IMR-90 (cell line): ENCODE data around the gene NBPF4. TPM values are rescaled to one million over a fixed set of nuclear protein-coding genes. Genes with fewer than 3 reads are reported as not detected.
"Not testable (repeated sequence)": the region's sequence is repeated elsewhere in the genome, so short reads cannot be mapped to it uniquely, and the experiment has no call there.

Experiments used
- ATAC-seq: fragments of 200-7000 bp; cut with Tn5 transposase; 2 replicates; pipeline ENCODE4 v1.9.1; 2020; ENCODE audit warnings: low read depth, mild to moderate bottlenecking, moderate library complexity
- BruUV-seq: library from RNA; stranded (reverse); fragments of 400-500 nt; replicated peaks from 2 replicates; lab custom pipeline; 2021; lab: Mats Ljungman, UMichigan
- CTCF ChIA-PET: fragments of 300-600 bp; formaldehyde crosslinking; extraction: SDS; loops from one replicate; lab custom pipeline; 2021; ENCODE audit warnings: antibody characterized with exemption; lab: Yijun Ruan, JAX
- POLR2A ChIA-PET: fragments of 300-600 bp; sonication (Branson Sonifier 250); formaldehyde crosslinking; loops from one replicate; lab custom pipeline; 2022; ENCODE audit warnings: antibody characterized with exemption; ENCODE audit not compliant: unreplicated experiment; lab: Charles Lee
- DNase-seq: peaks from one replicate; pipeline ENCODE4 v3.0.0; 2013
- H2AFZ ChIP-seq: replicated peaks from 2 replicates; pipeline ENCODE3; 2013; ENCODE audit warnings: low read length, mild to moderate bottlenecking; ENCODE audit not compliant: poor library complexity
- H2AK5ac ChIP-seq: 2 replicates; pipeline ENCODE4 v1.6.1; 2013; ENCODE audit warnings: low read depth, low read length, inconsistent platforms
- H2AK9ac ChIP-seq: replicated peaks from 2 replicates; pipeline ENCODE3; 2013; ENCODE audit warnings: mild to moderate bottlenecking, low read depth, low read length, moderate library complexity; ENCODE audit not compliant: poor library complexity
- H2BK120ac ChIP-seq: 2 replicates; pipeline ENCODE4 v1.6.1; 2013; ENCODE audit warnings: low read depth, low read length, inconsistent platforms
- H2BK15ac ChIP-seq: 3 replicates; pipeline ENCODE4 v1.6.1; 2013; ENCODE audit warnings: low read depth, low read length, inconsistent platforms
- H2BK20ac ChIP-seq: 2 replicates; pipeline ENCODE4 v1.6.1; 2013; ENCODE audit warnings: low read depth, mild to moderate bottlenecking, inconsistent platforms, low read length, moderate library complexity
- H2BK5ac ChIP-seq: 2 replicates; pipeline ENCODE4 v1.6.1; 2013; ENCODE audit warnings: mild to moderate bottlenecking, low read depth, low read length, inconsistent platforms; ENCODE audit not compliant: poor library complexity, severe bottlenecking
- H3K14ac ChIP-seq: replicated peaks from 2 replicates; pipeline ENCODE4 v1.6.1; 2013; ENCODE audit warnings: low read depth, low read length, inconsistent platforms
- H3K18ac ChIP-seq: 2 replicates; pipeline ENCODE4 v1.6.1; 2013; ENCODE audit warnings: low read depth, low read length, control low read depth
- H3K23ac ChIP-seq: 2 replicates; pipeline ENCODE4 v1.6.1; 2013; ENCODE audit warnings: low read depth, low read length, inconsistent platforms
- H3K27ac ChIP-seq: 2 replicates; pipeline ENCODE4 v1.5.1; 2013; ENCODE audit warnings: mild to moderate bottlenecking, control low read depth, low read length; ENCODE audit not compliant: insufficient read depth
- H3K27me3 ChIP-seq: 2 replicates; pipeline ENCODE4 v1.6.1; 2013; ENCODE audit warnings: low read length; ENCODE audit not compliant: control insufficient read depth, insufficient read depth
- H3K36me3 ChIP-seq: 2 replicates; pipeline ENCODE4 v1.6.1; 2013; ENCODE audit warnings: low read length, mixed read lengths; ENCODE audit not compliant: control insufficient read depth, insufficient read depth
- H3K4ac ChIP-seq: 2 replicates; pipeline ENCODE4 v1.6.1; 2013; ENCODE audit warnings: low read depth, low read length, inconsistent platforms
- H3K4me1 ChIP-seq: 2 replicates; pipeline ENCODE4 v1.6.1; 2013; ENCODE audit warnings: low read length, mixed read lengths; ENCODE audit not compliant: control insufficient read depth, insufficient read depth
- H3K4me2 ChIP-seq: 2 replicates; pipeline ENCODE4 v1.6.1; 2013; ENCODE audit warnings: low read depth, mild to moderate bottlenecking, control low read depth, low read length, moderate library complexity
- H3K4me3 ChIP-seq: 2 replicates; pipeline ENCODE4 v1.5.1; 2013; ENCODE audit warnings: low read depth, mild to moderate bottlenecking, control low read depth, low read length, moderate library complexity; ENCODE audit not compliant: insufficient read depth
- H3K56ac ChIP-seq: 2 replicates; pipeline ENCODE4 v1.6.1; 2013; ENCODE audit warnings: low read length, inconsistent platforms; ENCODE audit not compliant: insufficient read depth; ENCODE audit errors: extremely low read depth
- H3K79me1 ChIP-seq, 2 experiments: 2 replicates each; pipeline ENCODE4 v1.6.1; 2013; ENCODE audit warnings: low read length in 2 of 2, inconsistent platforms in 1 of 2, low read depth in 1 of 2
- H3K9ac ChIP-seq: 2 replicates; pipeline ENCODE4 v1.6.1; 2013; ENCODE audit warnings: low read depth, low read length, control low read depth
- H3K9me1 ChIP-seq: 2 replicates; pipeline ENCODE4 v1.6.1; 2013; ENCODE audit warnings: low read length, inconsistent platforms; ENCODE audit not compliant: insufficient read depth
- H3K9me3 ChIP-seq: 2 replicates; pipeline ENCODE4 v1.6.1; 2013; ENCODE audit warnings: low read length; ENCODE audit not compliant: control insufficient read depth, insufficient read depth
- H4K20me1 ChIP-seq: 2 replicates; pipeline ENCODE4 v1.6.1; 2013; ENCODE audit warnings: low read length, inconsistent platforms; ENCODE audit not compliant: insufficient read depth
- H4K5ac ChIP-seq: 2 replicates; pipeline ENCODE4 v1.6.1; 2013; ENCODE audit warnings: mild to moderate bottlenecking, low read depth, low read length, control low read depth
- H4K8ac ChIP-seq, 2 experiments: 2 replicates each; pipeline ENCODE4 v1.6.1; 2013; ENCODE audit warnings: low read depth in 2 of 2, low read length in 2 of 2, control low read depth in 1 of 2, inconsistent platforms in 1 of 2
- H4K91ac ChIP-seq: 2 replicates; pipeline ENCODE4 v1.6.1; 2013; ENCODE audit warnings: low read depth, low read length, inconsistent platforms; ENCODE audit not compliant: insufficient read depth
- WGBS, 2 experiments: methylation state at CpG; one replicate each; pipeline versions ENCODE4 v1.1.5 to v1.1.7; 2013; ENCODE audit warnings: missing lambda C conversion rate in 2 of 2; ENCODE audit not compliant: insufficient read length in 1 of 2; ENCODE audit errors: extremely low coverage in 2 of 2; 5-methylcytosine and 5-hydroxymethylcytosine counted together
- dilution Hi-C: fragments of 300-500 bp; cut with HindIII; formaldehyde crosslinking; loops from one replicate; pipeline ENCODE4 v1.14.3; 2018; ENCODE audit warnings: low sequenced_read_pairs; ENCODE audit not compliant: unreplicated experiment
- in situ Hi-C: fragments of 300-500 bp; cut with MboI; formaldehyde crosslinking; loops from 3 replicates; pipeline ENCODE4 v1.14.3; 2019; ENCODE audit warnings: low sequenced_read_pairs, inconsistent platforms, mixed read lengths
- intact Hi-C: fragments of 100-400 bp; cut with micrococcal nuclease; formaldehyde crosslinking; loops from 2 replicates; pipeline ENCODE4 v1.10.0; 2022
- polyA plus RNA-seq, 3 experiments: library from polyadenylated mRNA; depleted of rRNA; stranded (reverse); fragments of >200 nt; gene quantifications; 2 replicates each; pipeline ENCODE4 v1.2.3, GENCODE V29; 2012; ENCODE audit warnings: low replicate concordance in 1 of 3
- total RNA-seq: library from RNA; depleted of rRNA; stranded (reverse); fragments of >200 nt; gene quantifications from 2 replicates; pipeline ENCODE4 v1.2.3, GENCODE V29; 2012

Gene NBPF4
- total and polyA plus RNA-seq, 2 of the 4 experiments (the other 2 are of a cell fraction) = not detected

GRCh38 chr1:108232183-108232582 is 11.7 kb downstream of the NBPF4 start:
- dilution Hi-C loops, intact Hi-C loops, H2BK20ac ChIP-seq, H3K9ac ChIP-seq, POLR2A ChIA-PET, H3K14ac ChIP-seq, CTCF ChIA-PET, H2AK5ac ChIP-seq, H3K23ac ChIP-seq, H3K27me3 ChIP-seq, H3K4ac ChIP-seq, H2BK5ac ChIP-seq, H3K9me1 ChIP-seq, H4K8ac ChIP-seq, H3K27ac ChIP-seq, H4K91ac ChIP-seq, H4K5ac ChIP-seq, H2AK9ac ChIP-seq, H2BK15ac ChIP-seq, H3K79me1 ChIP-seq, H2AFZ ChIP-seq, H3K36me3 ChIP-seq, H3K4me2 ChIP-seq, H4K20me1 ChIP-seq, H3K56ac ChIP-seq, H3K4me1 ChIP-seq, BruUV-seq, H2BK120ac ChIP-seq, H3K9me3 ChIP-seq, H3K4me3 ChIP-seq, in situ Hi-C loops, DNase-seq, ATAC-seq, H3K18ac ChIP-seq: not testable (repeated sequence)
- WGBS, 2 experiments = no CpG with 5 or more reads among the region's 3 CpGs

- intact Hi-C loops, H3K9me3 ChIP-seq, H3K4me3 ChIP-seq, H3K4me1 ChIP-seq, H3K4me2 ChIP-seq, dilution Hi-C loops, H2AK5ac ChIP-seq, H4K5ac ChIP-seq, CTCF ChIA-PET, H3K27me3 ChIP-seq, in situ Hi-C loops, DNase-seq, H3K14ac ChIP-seq, H3K56ac ChIP-seq, H4K20me1 ChIP-seq, H3K18ac ChIP-seq, H3K79me1 ChIP-seq, H4K8ac ChIP-seq, H2BK20ac ChIP-seq, H3K9me1 ChIP-seq, H2AFZ ChIP-seq, H2BK5ac ChIP-seq, H3K36me3 ChIP-seq, H3K23ac ChIP-seq, H2AK9ac ChIP-seq, H4K91ac ChIP-seq, H2BK15ac ChIP-seq, H3K4ac ChIP-seq, BruUV-seq, ATAC-seq, H3K9ac ChIP-seq, H3K27ac ChIP-seq, POLR2A ChIA-PET, H2BK120ac ChIP-seq: not testable (repeated sequence)
- WGBS, 2 experiments = no CpG with 5 or more reads among the region's 3 CpGs
Observed at GRCh38 chr1:108229976-108230375, 13.9 kb downstream of the NBPF4 start.
